ENCODE measurements around the gene SPPL3.
"Not testable (repeated sequence)": the region's sequence is repeated elsewhere in the genome, so short reads cannot be mapped to it uniquely, and the experiment has no call there.

The SPPL3 gene, protein sequence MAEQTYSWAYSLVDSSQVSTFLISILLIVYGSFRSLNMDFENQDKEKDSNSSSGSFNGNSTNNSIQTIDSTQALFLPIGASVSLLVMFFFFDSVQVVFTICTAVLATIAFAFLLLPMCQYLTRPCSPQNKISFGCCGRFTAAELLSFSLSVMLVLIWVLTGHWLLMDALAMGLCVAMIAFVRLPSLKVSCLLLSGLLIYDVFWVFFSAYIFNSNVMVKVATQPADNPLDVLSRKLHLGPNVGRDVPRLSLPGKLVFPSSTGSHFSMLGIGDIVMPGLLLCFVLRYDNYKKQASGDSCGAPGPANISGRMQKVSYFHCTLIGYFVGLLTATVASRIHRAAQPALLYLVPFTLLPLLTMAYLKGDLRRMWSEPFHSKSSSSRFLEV

DNA sequence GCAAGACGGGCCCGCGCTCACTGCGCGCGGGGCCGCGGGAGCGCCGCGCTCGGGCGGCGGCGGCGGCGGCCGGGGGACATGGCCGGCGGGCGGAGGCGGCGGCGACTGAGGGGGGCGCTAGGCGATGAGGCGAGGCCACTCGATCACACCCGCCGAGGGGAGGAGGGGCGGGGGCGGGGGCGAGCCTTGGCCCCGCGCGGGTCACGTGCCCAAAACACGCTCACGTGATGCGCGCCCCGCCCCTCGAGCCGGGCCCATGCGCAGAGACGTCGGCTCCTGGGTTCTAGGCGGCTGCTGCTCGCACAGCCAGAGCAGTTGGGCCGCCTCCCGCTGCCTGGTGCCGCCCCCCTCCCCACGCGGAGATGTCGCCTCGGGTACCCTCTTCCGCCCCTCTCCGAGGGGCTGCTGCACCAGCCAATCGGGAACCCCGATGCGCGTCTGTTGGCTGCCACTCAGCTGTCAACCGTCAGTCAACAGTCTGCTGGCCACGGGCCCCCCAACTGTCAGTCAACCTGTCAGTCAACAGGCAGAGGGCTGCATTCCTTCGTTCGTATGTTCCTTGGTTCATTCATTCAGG lies at the start of gene SPPL3:
Gene SPPL3, minus strand, starts transcription at position 162 of the 577 bp plus-strand sequence. CDS start 491 bp downstream, outside the sequence.
- DNase-seq: peak; percentile 84 to 96

DNA sequence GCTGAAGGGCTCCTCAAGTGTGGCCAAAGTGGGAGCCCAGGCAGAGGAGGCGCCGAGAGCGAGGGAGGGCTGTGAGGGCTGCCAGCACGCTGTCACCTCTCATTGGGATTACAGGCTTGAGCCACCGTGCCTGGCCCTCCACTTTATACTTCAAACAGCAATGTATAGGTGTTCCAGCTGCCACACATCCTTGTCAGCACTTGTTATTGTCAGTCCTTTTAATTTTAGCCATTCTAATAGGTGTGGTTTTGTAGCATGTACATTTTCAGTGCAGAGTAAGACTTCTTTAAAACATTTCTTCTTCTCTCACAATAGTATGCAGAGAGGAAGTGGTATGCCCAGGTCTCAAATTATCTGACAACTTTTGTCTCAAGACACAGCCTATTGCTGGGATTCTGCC lies 46.6 kb upstream of the SPPL3 start:
- no peak for DNase-seq

DNA sequence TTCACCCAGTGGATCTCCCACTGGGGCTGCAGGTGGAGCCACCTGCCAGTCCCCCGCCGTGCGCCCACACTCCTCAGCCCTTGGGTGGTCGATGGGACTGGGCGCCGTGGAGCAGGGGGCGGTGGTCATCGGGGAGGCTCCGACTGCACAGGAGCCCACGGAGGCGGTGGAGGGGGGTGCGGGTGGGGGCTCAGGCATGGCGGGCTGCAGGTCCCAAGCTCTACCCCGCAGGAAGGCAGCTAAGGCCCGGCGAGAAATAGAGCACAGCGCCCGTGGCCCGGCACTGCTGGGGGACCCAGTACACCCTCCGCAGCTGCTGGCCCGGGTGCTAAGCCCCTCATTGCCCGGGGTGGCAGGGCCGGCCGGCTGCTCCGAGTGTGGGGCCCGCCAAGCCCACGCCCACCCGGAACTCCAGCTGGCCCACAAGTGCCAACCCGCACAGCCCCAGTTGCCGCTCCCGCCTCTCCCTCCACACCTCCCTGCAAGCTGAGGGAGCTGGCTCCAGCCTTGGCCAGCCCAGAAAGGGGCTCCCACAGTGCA lies 46.2 kb upstream of the SPPL3 start:
- not testable (repeated sequence) for DNase-seq

DNA sequence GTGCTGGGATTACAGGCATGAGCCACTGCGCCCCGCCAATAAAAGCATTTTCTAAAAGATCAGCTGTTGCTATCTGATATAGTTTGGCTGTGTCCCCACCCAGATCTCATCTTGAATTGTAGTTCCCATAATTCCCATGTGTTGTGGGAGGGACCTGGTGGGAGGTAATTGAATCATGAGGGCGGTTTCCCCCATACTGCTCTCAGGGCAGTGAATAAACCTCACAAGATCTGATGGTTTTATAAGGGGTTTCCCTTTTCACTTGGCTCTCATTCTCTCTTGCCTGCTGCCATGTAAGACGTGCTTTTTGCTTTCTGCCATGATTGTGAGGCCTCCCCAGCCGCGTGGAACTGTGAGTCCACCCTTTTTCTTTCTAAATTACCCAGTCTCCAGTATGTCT lies 41.4 kb upstream of the SPPL3 start:
- not testable (repeated sequence) for DNase-seq

DNA sequence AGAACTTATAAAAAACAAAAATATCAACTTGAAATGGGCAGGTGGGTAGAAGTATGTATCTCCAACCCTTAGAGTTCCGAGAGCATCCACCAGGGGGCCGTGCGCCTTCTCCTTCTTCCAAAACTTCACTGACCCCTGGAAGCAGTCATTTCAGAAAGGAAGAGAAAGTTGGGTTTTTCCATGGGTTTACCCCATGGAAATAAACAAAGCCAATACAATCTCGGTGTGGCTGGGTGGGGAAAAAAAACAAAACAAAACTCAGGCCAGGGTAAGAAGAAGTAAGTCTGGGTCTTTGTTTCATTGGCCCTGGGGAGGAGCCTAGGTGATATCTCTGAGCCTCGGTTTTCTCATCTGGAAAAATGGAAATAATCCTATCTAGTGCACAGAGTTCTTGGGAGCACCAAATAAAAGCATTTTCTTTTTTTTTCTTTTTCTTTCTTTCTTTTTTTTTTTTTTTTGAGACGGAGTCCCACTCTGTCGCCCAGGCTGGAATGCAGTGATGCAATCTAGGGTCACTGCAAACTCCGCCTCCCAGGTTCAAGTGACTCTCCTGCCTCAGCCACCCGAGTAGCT lies 40.6 kb upstream of the SPPL3 start:
- DNase-seq: peak in 1 of 2 experiments; percentile 5

DNA sequence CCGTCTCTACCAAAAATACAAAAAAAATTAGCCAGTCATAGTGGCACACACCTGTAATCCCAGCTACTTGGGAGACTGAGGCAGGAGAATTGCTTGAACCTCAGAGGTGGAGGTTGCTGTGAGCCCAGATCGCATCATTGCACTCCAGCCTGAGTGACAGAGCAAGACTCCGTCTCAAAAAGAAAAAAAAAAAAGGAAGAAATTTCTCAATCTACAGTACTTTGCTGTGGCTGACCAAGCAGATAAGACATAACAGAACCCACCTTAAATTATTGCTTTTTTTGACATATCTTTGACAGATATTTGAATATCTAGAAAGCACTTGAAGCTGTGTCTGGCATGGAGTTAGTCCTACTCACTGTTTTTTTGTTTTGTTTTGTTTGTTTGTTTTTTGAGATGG lies 39.3 kb upstream of the SPPL3 start:
- DNase-seq: no peak

DNA sequence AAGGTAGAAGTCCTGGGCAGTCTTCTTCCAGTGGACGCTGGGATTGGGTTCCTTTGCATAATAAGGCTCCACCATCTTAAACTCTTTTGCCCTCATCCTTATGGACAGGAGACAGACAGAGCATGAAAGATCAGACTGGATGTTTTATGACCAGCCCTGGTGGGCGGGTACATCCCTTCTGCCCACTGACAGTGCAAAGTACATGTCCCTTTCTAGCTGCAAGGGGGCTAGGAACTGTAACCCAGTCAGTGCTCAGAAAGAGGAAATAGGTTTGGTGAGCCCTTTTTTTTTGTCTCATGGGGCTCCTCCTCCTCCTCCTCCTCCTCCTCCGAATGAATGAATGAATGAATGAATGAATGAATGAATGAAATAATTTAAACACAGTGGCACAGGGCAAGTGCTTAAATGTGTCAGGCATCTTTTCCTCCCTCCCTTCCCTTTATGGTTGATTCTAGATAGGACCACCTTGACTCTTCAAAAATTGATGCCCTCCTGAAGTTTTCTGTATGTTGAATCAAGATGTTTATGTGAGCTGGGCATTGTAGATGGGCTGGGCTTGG lies 37.8 kb upstream of the SPPL3 start:
- no peak for DNase-seq

DNA sequence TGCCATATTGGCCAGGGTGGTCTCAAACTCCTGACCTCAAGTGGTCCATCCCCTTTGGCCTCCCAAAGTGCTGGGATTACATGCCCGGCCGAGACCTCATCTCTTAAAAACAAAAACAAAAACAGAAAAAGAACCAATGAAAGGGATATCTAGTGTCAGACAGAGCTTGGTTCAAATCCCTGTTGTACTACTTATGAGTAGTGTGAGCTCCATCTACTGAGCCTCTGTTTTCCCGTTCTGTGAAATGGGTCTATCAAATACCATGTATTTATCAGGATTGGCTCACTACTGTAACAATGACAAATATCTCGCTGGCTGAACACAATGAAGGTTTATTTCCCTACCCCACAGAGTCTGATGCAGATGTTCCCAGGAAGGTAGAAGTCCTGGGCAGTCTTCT lies 37.3 kb upstream of the SPPL3 start:
- no peak for DNase-seq

DNA sequence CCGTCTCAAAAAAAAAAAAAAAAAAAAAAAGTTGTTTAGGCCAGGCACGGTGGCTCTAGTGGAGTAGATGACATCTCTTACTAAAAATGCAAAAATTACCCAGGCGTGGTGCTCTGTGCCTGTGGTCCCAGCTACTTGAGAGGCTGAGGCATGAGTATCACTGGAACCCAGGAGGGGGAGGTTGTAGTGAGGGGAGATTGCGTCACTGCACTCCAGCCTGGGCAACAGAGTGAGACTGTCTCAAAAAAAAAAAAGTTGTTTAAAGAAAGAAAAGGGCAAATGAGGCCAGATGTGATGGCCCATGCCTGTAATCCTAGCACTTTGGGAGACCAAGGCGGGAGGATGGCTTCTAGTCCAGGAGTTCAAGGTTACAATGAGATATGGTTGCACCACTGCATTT lies 36.6 kb upstream of the SPPL3 start:
- DNase-seq: no peak

DNA sequence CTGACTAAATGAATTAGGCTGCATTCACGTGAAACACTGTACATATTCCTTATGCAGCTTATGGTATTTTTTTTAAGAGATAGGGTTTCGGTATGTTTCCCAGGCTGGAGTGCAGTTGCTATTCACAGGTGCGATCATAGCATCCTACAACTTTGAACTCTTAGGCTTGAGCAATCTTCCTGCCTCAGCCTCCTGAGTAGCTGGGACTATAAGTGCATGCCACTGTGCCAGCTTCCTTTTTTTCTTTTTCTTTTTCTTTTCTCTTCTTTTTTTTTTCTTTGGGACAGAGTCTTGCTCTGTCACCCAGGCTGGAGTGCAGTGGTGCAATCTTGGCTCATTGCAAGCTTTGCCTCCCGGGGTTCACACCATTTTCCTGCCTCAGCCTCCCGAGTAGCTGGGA lies 35.8 kb upstream of the SPPL3 start:
- DNase-seq: no peak

DNA sequence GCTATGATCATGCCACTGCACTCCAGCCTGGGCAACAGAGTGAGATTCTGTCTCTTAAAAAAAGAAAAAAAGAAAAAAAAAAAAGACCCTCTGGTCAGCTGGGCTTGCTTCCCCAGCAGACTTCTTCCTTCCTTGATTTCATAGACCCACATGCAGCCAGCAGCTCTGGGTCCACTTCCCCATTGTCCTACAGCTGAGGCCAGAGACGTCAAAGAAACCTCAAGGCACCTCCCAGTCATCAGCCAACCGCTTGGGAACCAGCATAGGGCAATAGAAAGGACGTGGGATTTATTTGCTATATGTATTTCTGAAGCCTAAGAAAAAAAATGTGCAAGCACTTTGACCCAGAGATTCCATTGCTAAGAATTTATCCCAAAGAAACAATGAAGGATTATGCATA lies 35.4 kb upstream of the SPPL3 start:
- DNase-seq: no peak

DNA sequence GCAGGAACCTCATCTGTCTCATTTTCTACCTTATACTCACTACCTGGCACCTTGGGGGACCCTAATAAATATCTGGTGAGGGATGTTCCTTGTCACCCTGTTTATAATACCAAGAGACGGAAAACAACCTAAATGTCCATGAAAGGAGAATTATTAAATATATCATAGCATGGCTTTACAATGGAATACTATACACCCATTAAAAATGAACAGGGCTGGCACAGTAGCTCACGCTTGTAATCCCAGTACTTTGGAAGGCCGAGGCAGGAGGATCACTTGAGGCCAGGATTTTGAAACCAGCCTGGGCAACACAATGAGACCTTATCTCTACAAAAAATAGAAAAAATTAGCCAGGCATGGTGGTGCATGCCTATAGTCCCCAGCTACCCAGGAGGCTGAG lies 34.3 kb upstream of the SPPL3 start:
- no peak for DNase-seq

DNA sequence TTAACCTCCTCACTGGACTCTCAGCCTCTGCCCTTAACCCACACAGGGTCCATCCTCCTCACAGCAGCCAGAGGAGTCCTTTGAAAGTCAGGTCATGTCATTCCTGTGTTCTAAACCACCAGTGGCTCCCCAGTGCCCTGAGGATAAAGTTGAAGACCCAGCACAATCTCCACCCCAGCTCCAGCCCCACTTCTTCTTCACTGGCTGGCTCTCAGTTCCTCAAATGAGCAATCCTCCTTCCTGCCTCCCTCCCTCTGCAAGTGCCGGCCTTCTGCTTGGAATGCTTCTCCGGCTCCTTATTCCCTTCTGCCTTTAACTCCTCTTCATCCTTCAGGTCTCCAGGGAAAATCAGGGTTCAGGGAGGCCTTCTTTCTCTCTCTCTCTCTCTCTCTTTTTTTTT lies 32.0 kb upstream of the SPPL3 start:
- no peak for DNase-seq

DNA sequence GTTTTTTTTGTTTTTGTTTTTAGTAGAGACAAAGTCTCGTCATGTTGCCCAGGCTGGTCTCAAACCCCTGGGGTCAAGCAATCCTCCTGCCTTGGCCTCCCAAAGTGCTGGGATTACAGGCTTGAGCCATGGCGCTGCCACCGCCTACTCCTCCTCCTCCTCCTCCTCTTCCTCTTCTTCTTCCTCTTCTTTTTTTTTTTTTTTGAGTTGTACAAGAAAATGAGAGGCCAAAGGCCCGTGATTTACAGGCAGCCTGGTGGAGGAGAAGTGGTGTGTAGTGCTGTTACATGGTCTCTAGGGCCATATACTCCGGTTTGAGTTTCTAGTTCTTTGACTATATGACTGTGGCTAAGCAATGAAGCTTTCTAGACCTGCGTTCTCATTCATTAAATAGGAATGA lies 29.6 kb upstream of the SPPL3 start:
- DNase-seq: no peak

DNA sequence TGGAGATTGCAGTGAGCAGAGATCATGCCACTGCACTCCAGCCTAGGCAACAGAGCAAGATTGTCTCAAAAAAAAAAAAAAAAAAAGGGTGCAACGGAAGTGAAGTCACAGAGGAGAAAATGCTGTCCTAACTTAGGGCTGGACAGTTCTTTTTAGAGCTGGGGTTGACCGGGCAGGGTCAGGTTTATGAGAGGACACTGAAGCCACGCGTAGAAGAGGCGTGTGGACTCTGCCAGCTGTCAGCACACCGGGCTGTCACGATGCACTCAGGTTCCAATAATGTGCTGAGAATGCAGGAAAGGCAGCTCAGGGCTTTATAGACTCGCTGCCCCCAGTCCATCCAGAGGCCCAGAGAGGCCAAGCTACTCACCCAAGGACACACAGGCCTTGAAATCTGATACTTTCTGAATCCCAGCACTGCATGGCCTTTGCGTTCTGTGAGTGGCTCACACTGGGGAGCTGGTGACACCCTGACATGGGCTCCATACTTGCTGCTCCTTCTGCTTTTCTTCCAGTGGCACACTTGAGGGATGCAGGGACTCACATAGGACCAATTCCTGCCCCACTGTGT lies 28.9 kb upstream of the SPPL3 start:
- DNase-seq: no peak

DNA sequence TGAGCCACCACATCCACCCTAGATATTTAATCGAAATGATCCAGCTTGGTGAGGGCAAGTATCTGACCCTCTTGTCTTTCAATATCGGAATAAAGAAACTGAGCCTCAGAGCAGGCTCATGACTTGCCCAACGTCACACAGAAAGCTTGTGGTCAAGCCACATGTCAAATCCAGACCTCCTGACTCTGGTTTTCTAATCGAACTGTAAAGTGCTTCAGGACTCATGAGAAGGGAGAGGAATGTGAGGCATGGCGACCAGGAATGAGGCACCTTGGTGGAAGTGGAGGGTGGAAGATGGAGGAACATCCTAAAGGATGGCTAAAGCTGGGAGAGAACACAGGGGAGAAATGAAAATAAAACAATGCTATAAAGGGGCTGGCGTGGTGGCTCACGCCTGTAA lies 27.9 kb upstream of the SPPL3 start:
- DNase-seq: no peak

DNA sequence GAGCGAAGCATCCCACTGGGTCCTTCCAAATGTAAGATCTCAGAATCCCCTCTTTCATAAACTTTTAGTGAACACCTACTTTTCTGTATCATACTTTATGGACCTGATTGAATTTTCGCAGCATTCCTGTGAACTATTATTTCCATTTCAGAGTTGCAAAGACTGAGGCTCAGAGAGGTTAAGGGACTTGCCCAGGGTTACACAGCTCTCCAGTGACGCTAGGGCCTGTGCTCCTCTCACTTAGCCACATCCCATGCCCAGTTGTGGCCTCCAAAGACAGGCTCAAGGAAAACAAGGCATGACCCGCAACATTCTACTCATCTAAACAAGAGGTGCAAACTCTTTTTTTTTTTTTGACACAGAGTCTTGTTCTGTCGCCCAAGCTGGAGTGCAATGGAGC lies 25.9 kb upstream of the SPPL3 start:
- no peak for DNase-seq

DNA sequence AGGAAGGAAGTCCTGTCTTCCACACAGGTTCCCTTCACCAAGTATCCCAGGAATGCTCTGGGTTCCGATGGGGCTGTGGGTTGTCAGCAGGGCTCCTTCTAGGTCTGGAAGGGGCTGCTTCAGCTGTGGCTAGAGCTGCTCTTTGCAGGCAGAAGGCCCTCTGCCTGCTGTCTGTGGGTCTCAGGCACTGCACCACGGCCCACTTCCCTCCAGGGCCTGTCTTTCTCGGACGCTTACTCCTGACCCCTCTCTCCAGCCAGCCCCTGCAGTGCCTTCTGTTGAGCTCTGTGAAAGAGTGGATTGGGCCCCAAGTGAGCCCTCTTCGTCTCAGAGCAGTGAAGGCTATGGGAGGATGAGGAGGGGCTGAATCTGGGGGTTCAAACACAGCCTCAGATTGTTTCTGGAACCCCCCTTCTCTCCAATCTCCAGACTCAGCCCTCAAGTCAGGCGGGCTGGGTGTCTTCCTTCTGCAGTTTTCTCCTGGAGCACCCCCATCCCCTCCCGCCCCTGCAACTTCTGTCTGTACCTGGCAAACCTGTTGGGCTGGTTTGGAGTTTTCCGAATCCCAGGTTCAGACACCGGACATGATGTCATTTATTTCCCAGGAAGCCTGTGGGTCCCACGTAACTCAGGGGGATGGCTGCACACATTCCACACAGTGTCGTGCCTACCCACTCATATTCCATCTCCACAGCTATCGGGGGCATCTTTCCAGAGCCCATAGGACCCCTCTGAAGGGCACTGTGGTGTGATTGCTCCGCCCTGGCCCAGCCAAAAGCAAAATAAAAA lies 24.9 kb upstream of the SPPL3 start:
- DNase-seq: no peak

DNA sequence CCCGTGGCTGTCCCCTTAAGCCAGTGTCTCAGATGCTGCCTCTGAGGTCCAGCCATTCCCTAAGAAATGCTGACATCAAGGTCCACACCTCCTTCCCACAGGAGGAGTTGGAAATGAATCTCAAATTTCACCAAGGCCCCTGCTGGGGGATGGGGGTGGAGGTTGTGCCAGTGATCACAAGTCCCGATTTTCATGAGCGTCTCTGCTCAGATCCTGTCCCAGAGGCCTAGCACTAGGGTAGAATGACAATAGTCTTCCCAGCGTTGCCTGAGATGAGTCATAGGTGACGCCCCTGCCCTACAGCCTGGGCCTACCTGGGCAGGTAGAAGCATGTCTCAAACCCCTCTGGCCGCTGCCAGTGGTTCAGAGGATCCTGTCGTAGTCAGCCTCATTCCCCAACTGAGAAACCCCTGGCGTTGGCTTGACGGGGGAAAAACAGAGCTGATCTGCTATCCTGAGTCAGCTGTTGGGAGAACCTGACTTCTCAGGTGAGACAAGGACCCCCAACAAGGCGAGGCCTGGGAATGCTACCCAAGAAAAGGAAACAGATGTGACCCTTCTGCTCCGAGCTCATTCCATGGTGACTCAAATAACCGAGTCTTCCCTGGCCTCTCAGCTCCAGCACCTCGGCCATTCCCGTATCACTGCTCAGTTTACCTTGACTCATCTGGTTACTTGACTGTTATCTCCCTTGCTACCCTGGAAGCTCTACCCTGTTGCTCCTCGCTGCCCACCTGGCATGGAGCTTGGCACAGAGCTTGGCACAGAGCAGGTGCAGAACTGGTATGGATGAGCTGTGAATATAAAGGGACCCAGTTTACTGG lies 21.8 kb upstream of the SPPL3 start:
- DNase-seq: no peak

DNA sequence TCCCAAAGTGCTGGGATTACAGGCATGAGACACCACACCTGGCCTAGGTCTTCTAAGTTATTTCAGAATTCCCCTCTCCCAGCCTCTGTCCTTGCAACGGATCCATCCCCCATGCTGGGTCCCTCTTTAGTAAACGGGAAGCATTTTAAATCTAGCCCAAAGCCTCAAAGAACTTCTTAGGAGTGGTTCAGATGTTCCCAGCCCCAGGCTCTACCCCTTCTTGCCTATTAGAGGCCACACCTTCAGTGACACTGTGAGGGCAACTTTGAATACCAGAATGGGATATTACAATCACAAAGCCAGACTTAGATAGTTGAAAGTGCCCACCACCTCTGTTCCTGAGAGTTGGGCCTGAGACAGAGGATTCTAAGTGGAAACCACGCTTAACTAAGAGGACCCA lies 18.1 kb upstream of the SPPL3 start:
- DNase-seq: no peak

DNA sequence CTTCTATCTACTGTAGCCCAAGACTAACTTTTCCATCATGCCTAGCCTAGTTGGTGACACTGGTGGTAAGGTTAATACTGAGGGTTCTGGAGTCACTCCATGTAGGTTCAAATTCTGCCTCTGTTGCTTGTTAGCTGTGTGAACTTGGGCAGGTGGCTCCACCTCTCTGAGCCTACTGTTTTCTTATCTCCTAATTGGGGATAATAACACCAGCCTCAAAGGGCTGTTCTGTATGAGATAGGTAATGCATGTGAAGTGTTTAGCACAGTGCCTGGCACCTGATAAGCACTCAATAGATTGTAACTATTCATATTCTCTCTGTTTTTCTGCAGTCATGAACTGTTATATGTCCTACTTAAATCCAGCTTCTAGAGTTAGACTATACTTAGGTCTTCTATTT lies 17.5 kb upstream of the SPPL3 start:
- DNase-seq: no peak

DNA sequence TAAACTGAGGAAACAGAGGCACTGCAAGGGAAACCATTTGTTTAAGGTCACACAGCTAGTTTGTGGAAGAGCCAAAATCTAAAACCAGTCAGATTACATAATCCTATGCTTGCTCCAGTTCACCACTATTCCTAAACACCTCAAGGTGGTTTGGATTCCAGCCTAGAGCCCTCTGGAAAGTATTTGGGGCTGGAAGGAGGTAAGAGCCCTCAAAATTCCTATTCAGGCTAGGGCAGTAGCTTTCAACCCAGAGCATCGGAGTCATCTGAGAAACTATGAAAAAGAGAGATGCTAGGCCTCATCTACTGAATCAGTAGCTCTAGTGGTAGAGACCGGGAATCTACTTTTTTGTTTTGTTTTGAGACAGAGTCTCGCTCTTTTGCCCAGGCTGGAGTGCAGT lies 16.0 kb upstream of the SPPL3 start:
- DNase-seq: no peak

All from NCI-H187 (cell line).